IPS DF 6.9 (cell line): Measurements from ENCODE around the gene SELENOH.

ENCODE experiments used
- DNase-seq: peaks from one replicate; pipeline ENCODE4 v3.0.0-alpha.2; 2013; ENCODE audit warnings: low read depth, low spot score
- H3K27ac ChIP-seq: one replicate; pipeline ENCODE4 v1.5.1; 2013; ENCODE audit warnings: low read length, control low read depth
- H3K27me3 ChIP-seq: 2 replicates; pipeline ENCODE4 v1.6.1; 2013; ENCODE audit warnings: mild to moderate bottlenecking, low read length; ENCODE audit not compliant: control insufficient read depth, insufficient read depth
- H3K36me3 ChIP-seq: 2 replicates; pipeline ENCODE4 v1.6.1; 2013; ENCODE audit warnings: low read length; ENCODE audit not compliant: control insufficient read depth, insufficient read depth
- H3K4me1 ChIP-seq: 2 replicates; pipeline ENCODE4 v1.6.1; 2013; ENCODE audit warnings: low read length; ENCODE audit not compliant: control insufficient read depth, insufficient read depth
- H3K4me3 ChIP-seq: 2 replicates; pipeline ENCODE4 v1.5.1; 2013; ENCODE audit warnings: mild to moderate bottlenecking, low read length
- H3K9me3 ChIP-seq: 2 replicates; pipeline ENCODE4 v1.6.1; 2013; ENCODE audit warnings: low read length, inconsistent platforms; ENCODE audit not compliant: control insufficient read depth, insufficient read depth
- WGBS: extraction: QIAGEN DNeasy Blood & Tissue Kit; methylation state at CpG from one replicate; pipeline ENCODE4 v1.1.7; 2013; ENCODE audit warnings: mixed read lengths, missing lambda C conversion rate; ENCODE audit not compliant: insufficient read length, insufficient coverage; 5-methylcytosine and 5-hydroxymethylcytosine counted together

The SELENOH gene

GRCh38 chr11:57745206-57745605 lies 3.9 kb downstream of the SELENOH start:
- no peaks in the 10 kb centered on the region for H3K9me3 ChIP-seq
- H3K36me3 ChIP-seq: peaks cover 10% of the 10 kb centered on the region; the same call in 1 of the 2 replicates
- H3K27ac ChIP-seq: no peak overlapping the region
- DNase-seq: no peak
- no CpG with 5 or more reads among the region's 5 CpGs for WGBS
- no peak overlapping the region for H3K4me3 ChIP-seq
- peaks cover 2% of the 10 kb centered on the region; the same call in 1 of the 2 replicates for H3K4me1 ChIP-seq
- H3K27me3 ChIP-seq: no peaks in the 10 kb centered on the region

- Histone ChIP-seq H3K36me3 (peaks cover 10% of the 10 kb centered on the region; the same call in 1 of the 2 replicates), H3K27ac (no peak overlapping the region), H3K9me3 (no peaks in the 10 kb centered on the region), H3K4me1 (peaks cover 2% of the 10 kb centered on the region; the same call in 1 of the 2 replicates), H3K4me3 (no peak overlapping the region), H3K27me3 (no peaks in the 10 kb centered on the region)
- DNase-seq: no peak
- WGBS: no CpG with 5 or more reads among the region's 1 CpG
Measured at GRCh38 chr11:57746920-57747319, 5.6 kb downstream of the SELENOH start.

GRCh38 chr11:57751176-57751575 lies 9.9 kb downstream of the SELENOH start:
- Histone ChIP-seq H3K27ac (no peak overlapping the region), H3K36me3 (no peaks in the 10 kb centered on the region)
- DNase-seq: no peak

GRCh38 chr11:57751676-57752253 lies 10.5 kb downstream of the SELENOH start, which contains the start of gene BTBD18:
BTBD18 (minus strand) TSS chr11:57751819; CDS start chr11:57751188, 631 bp downstream.
- WGBS: no CpG with 5 or more reads among the region's 10 CpGs

More at GRCh38 chr11:57751176-57751575, 9.9 kb downstream of the SELENOH start:
- H3K4me3 ChIP-seq: no peak overlapping the region
- no peaks in the 10 kb centered on the region for H3K4me1 ChIP-seq
- no peaks in the 10 kb centered on the region for H3K9me3 ChIP-seq
- H3K27me3 ChIP-seq: no peaks in the 10 kb centered on the region

GRCh38 chr11:57752954-57753353 lies 11.7 kb downstream of the SELENOH start:
- Histone ChIP-seq H3K27me3 (no peaks in the 10 kb centered on the region), H3K4me1 (no peaks in the 10 kb centered on the region), H3K9me3 (no peaks in the 10 kb centered on the region), H3K4me3 (no peak overlapping the region), H3K36me3 (no peaks in the 10 kb centered on the region), H3K27ac (no peak overlapping the region)
- WGBS: no CpG with 5 or more reads among the region's 30 CpGs
- no peak for DNase-seq

More at GRCh38 chr11:57751676-57752253, 10.5 kb downstream of the SELENOH start, which contains the start of gene BTBD18:
- Histone ChIP-seq H3K4me3 (no peak within 1 kb of the TSS), H3K4me1 (no peaks in the 10 kb centered on the region), H3K27me3 (no peaks in the 10 kb centered on the region), H3K9me3 (no peaks in the 10 kb centered on the region), H3K27ac (no peak within 1 kb of the TSS), H3K36me3 (no peaks in the 10 kb centered on the region)
- no peak for DNase-seq

- whole genome bisulfite sequencing: no CpG with 5 or more reads among the region's 3 CpGs
- no peak overlapping the region for H3K27ac ChIP-seq
- H3K36me3 ChIP-seq: no peaks in the 10 kb centered on the region
- H3K27me3 ChIP-seq: no peaks in the 10 kb centered on the region
- no peaks in the 10 kb centered on the region for H3K4me1 ChIP-seq
- no peaks in the 10 kb centered on the region for H3K9me3 ChIP-seq
- DNase-seq: no peak
- H3K4me3 ChIP-seq: no peak overlapping the region
Measured at GRCh38 chr11:57758174-57758573, 16.9 kb downstream of the SELENOH start.

- Histone ChIP-seq H3K36me3 (no peaks in the 10 kb centered on the region), H3K4me1 (peaks cover 2% of the 10 kb centered on the region; the same call in 1 of the 2 replicates), H3K27ac (no peak within 1 kb of the TSS), H3K4me3 (peak within 1 kb of the TSS; percentile 86), H3K27me3 (no peaks in the 10 kb centered on the region), H3K9me3 (no peaks in the 10 kb centered on the region)
- DNase-seq: peak; percentile 89
- no CpG with 5 or more reads among the region's 13 CpGs for WGBS
Measured at GRCh38 chr11:57761301-57762234, 20.3 kb downstream of the SELENOH start, which contains the start of gene CTNND1. CTNND1 (plus strand) TSS chr11:57761802; CDS start chr11:57791479, 29,677 bp downstream.

- Histone ChIP-seq H3K27ac (no peak overlapping the region), H3K4me1 (peaks cover 2% of the 10 kb centered on the region; the same call in 1 of the 2 replicates), H3K4me3 (peak overlapping the region; percentile 84), H3K27me3 (no peaks in the 10 kb centered on the region), H3K9me3 (no peaks in the 10 kb centered on the region), H3K36me3 (no peaks in the 10 kb centered on the region)
- WGBS: no CpG with 5 or more reads among the region's 9 CpGs
- DNase-seq: no peak
Measured at GRCh38 chr11:57762235-57762861, 21.1 kb downstream of the SELENOH start.

GRCh38 chr11:57763568-57763967 lies 22.3 kb downstream of the SELENOH start:
- no CpG with 5 or more reads among the region's 1 CpG for WGBS
- H3K4me3 ChIP-seq: peak overlapping the region; percentile 32; the same call in 1 of the 2 replicates
- H3K9me3 ChIP-seq: no peaks in the 10 kb centered on the region
- no peaks in the 10 kb centered on the region for H3K36me3 ChIP-seq
- H3K27ac ChIP-seq: no peak overlapping the region
- no peaks in the 10 kb centered on the region for H3K27me3 ChIP-seq
- peaks cover 2% of the 10 kb centered on the region; the same call in 1 of the 2 replicates for H3K4me1 ChIP-seq
- no peak for DNase-seq

GRCh38 chr11:57764021-57764420 lies 22.7 kb downstream of the SELENOH start:
- H3K4me1 ChIP-seq: peaks cover 2% of the 10 kb centered on the region; the same call in 1 of the 2 replicates
- no peak overlapping the region for H3K27ac ChIP-seq
- no peaks in the 10 kb centered on the region for H3K27me3 ChIP-seq
- whole genome bisulfite sequencing: no CpG with 5 or more reads among the region's 4 CpGs
- no peaks in the 10 kb centered on the region for H3K9me3 ChIP-seq
- no peaks in the 10 kb centered on the region for H3K36me3 ChIP-seq
- no peak for DNase-seq
- H3K4me3 ChIP-seq: peak overlapping the region; percentile 32; the same call in 1 of the 2 replicates
